ENCODE data around the gene AP4S1. TPM values are rescaled to one million over a fixed set of nuclear protein-coding genes. Genes with fewer than 3 reads are reported as not detected.

The AP4S1 gene
- total RNA-seq, 2 donors from 2014 or later = 8.6 to 13.7 TPM

- TF ChIP-seq CTCF (IDR thresholded peaks at IDR 0.05) (no peak), POLR2A (IDR thresholded peaks at IDR 0.05) (no peak)
- no peaks in the 10 kb centered on the region for H3K27me3 ChIP-seq
- intact Hi-C loops (cut with DNase I) = no loop called here
- H3K36me3 ChIP-seq (replicated peaks in 1 of 2; ENCODE audit: insufficient read depth in 1 of 2, low read depth in 2 of 2) = no peaks in the 10 kb centered on the region
- ATAC-seq (no peak), DNase-seq (no peak)
- no peaks in the 10 kb centered on the region for H3K9me3 ChIP-seq
- no peak overlapping the region for H3K4me3 ChIP-seq
- H3K4me1 ChIP-seq = peaks cover 31% of the 10 kb centered on the region
- peak overlapping the region in 1 of 4 donors; percentile 99 for H3K27ac ChIP-seq
Observed at GRCh38 chr14:31024010-31024480, 1.4 kb upstream of the AP4S1 start.

GRCh38 chr14:31024577-31025366 lies 677 bp upstream of the AP4S1 start:
- Histone ChIP-seq H3K36me3 (replicated peaks in 1 of 2; ENCODE audit: insufficient read depth in 1 of 2, low read depth in 2 of 2) (no peaks in the 10 kb centered on the region), H3K4me3 (peak overlapping the region; percentile 87 to 93), H3K9me3 (no peaks in the 10 kb centered on the region), H3K27ac (peak overlapping the region; percentile 89 to 99 (median 96)), H3K4me1 (peaks cover 31% of the 10 kb centered on the region), H3K27me3 (no peaks in the 10 kb centered on the region)
- TF ChIP-seq CTCF (IDR thresholded peaks at IDR 0.05) = no peak
- TF ChIP-seq POLR2A (IDR thresholded peaks at IDR 0.05) = no peak
- intact Hi-C loops (cut with DNase I) = no loop called here
- ATAC-seq (no peak), DNase-seq (no peak)
- 1 to 2% methylated on average over 11 of the region's 11 CpGs for WGBS, 2 donors

- Histone ChIP-seq H3K4me1 (peaks cover 31% of the 10 kb centered on the region), H3K27me3 (no peaks in the 10 kb centered on the region), H3K36me3 (replicated peaks in 1 of 2; ENCODE audit: insufficient read depth in 1 of 2, low read depth in 2 of 2) (no peaks in the 10 kb centered on the region), H3K9me3 (no peaks in the 10 kb centered on the region), H3K27ac (peak within 1 kb of the TSS; percentile 89 to 99 (median 96)), H3K4me3 (peak within 1 kb of the TSS; percentile 87 to 93)
- DNase-seq (no peak), ATAC-seq (no peak)
- 1 to 5% methylated on average over 4 to 26 of the region's 31 CpGs for WGBS, 2 donors
- intact Hi-C loops (cut with DNase I) = no loop called here
- TF ChIP-seq CTCF (IDR thresholded peaks at IDR 0.05) (no peak), POLR2A (IDR thresholded peaks at IDR 0.05) (no peak)
Observed at GRCh38 chr14:31026077-31026449, 614 bp downstream of the AP4S1 start, which contains the start of gene STRN3. Gene STRN3, minus strand, starts transcription at chr14:31026379. Its CDS starts 194 bp downstream, at chr14:31026185.

- no peaks in the 10 kb centered on the region for H3K9me3 ChIP-seq
- peak; percentile 95 for ATAC-seq
- TF ChIP-seq CTCF (IDR thresholded peaks at IDR 0.05) = peak in 1 of 7 experiments; percentile 30
- peak; percentile 43 to 90 (median 89) for TF ChIP-seq POLR2A (IDR thresholded peaks at IDR 0.05)
- H3K4me3 ChIP-seq = peak overlapping the region; percentile 87 to 93
- no peaks in the 10 kb centered on the region for H3K27me3 ChIP-seq
- no peaks in the 10 kb centered on the region for H3K36me3 ChIP-seq (replicated peaks in 1 of 2; ENCODE audit: insufficient read depth in 1 of 2, low read depth in 2 of 2)
- peaks cover 31% of the 10 kb centered on the region for H3K4me1 ChIP-seq
- WGBS, 2 donors = 0% methylated on average over 29 to 48 of the region's 48 CpGs
- DNase-seq = peak; percentile 96 to 98 (median 98)
- intact Hi-C loops (cut with DNase I) = no loop called here
- H3K27ac ChIP-seq = peak overlapping the region; percentile 89 to 99 (median 96)
Observed at GRCh38 chr14:31026450-31027235, 1.2 kb downstream of the AP4S1 start.
